Tibial artery (tissue), 4 donors: ENCODE results near the gene KIRREL3.

Source experiments
- DNase-seq, 2 donors: peaks; one replicate each; pipeline ENCODE4 v3.0.0-alpha.2; 2019
- H3K27ac ChIP-seq, 2 donors: fragments of 200-600 bp; sonication (generic) in 1 of 2; 1 replicate in 1 of 2; 2 replicates in 1 of 2; pipeline ENCODE4 v1.5.1; 2018 to 2019; ENCODE audit warnings: mild to moderate bottlenecking in 1 of 2
- H3K27me3 ChIP-seq, 2 donors: fragments of 200-600 bp; sonication (generic) in 1 of 2; one replicate each; pipeline versions ENCODE4 v1.5.1 to v1.6.0; 2016 to 2019
- H3K36me3 ChIP-seq, 3 donors: fragments of 200-600 bp; sonication (generic) in 2 of 3; one replicate each; pipeline ENCODE4 v1.5.1; 2016 to 2019; ENCODE audit warnings: mild to moderate bottlenecking in 2 of 3
- H3K4me1 ChIP-seq, 4 donors: fragments of 200-600 bp; sonication (generic) in 2 of 4; 1 replicate in 3 of 4; 2 replicates in 1 of 4; pipeline ENCODE4 v1.5.1; 2016 to 2019
- H3K4me3 ChIP-seq, 2 donors: fragments of 200-600 bp; sonication (generic) in 1 of 2; 1 replicate in 1 of 2; 2 replicates in 1 of 2; pipeline ENCODE4 v1.5.1; 2018 to 2019; ENCODE audit warnings: mild to moderate bottlenecking in 2 of 2
- H3K9me3 ChIP-seq, 3 donors: fragments of 200-600 bp; sonication (generic) in 1 of 3; one replicate each; pipeline ENCODE4 v1.5.1; 2016 to 2019
- CTCF ChIP-seq, 2 experiments: fragments of 200-600 bp in 1 of 2; fragments of 450-650 bp in 1 of 2; IDR thresholded peaks; one replicate each; pipeline ENCODE4 v1.5.1; 2017 to 2019; ENCODE audit warnings: antibody characterized with exemption in 2 of 2, mild to moderate bottlenecking in 1 of 2, moderate library complexity in 1 of 2
- intact Hi-C: fragments of 100-400 bp; cut with DNase I; formaldehyde crosslinking; loops from one replicate; pipeline ENCODE4 v1.15.0; 2023; ENCODE audit warnings: low total_unique reads

KIRREL3 gene

GRCh38 chr11:126635511-126635910 is 365.1 kb downstream of the KIRREL3 start:
- intact Hi-C loops, result no loop called here
- no peak for DNase-seq
- Histone ChIP-seq H3K36me3 (no peaks in the 10 kb centered on the region), H3K27me3 (peaks cover 0 to 6% of the 10 kb centered on the region in 2 donors), H3K9me3 (no peaks in the 10 kb centered on the region), H3K27ac (no peak overlapping the region), H3K4me3 (no peak overlapping the region), H3K4me1 (no peaks in the 10 kb centered on the region)
- TF ChIP-seq CTCF (IDR thresholded peaks at IDR 0.05), result no peak

DNA sequence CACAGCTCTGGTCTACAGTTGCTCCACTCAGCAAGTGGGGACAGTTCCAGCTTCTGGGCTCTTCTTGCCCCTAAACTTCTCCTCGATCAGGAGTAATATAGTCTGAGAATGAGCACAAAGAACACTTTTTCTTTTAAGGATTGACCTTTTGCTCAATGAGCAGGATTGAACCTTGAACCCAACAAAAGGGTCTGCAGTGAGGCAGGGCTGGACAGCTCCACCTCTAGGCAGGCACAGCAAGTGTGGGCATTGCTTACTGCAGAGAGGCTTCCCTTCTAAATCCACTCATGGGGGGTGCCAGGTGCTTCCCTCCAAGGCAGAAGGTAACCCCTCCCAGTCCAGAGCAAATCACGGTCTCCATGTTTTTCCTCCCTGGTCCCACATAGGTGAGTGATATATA is 365.6 kb downstream of the KIRREL3 start:
- intact Hi-C loops, result no loop called here
- H3K27ac ChIP-seq, result no peak overlapping the region
- no peak for DNase-seq
- H3K9me3 ChIP-seq, result no peaks in the 10 kb centered on the region
- no peaks in the 10 kb centered on the region for H3K4me1 ChIP-seq
- H3K36me3 ChIP-seq, result no peaks in the 10 kb centered on the region
- H3K4me3 ChIP-seq, result no peak overlapping the region
- H3K27me3 ChIP-seq, result peaks cover 0 to 6% of the 10 kb centered on the region in 2 donors
- no peak for TF ChIP-seq CTCF (IDR thresholded peaks at IDR 0.05)

- DNase-seq, result no peak
- Histone ChIP-seq H3K9me3 (no peaks in the 10 kb centered on the region), H3K4me1 (no peaks in the 10 kb centered on the region), H3K4me3 (no peak overlapping the region), H3K27ac (no peak overlapping the region), H3K36me3 (no peaks in the 10 kb centered on the region), H3K27me3 (peaks cover 0 to 6% of the 10 kb centered on the region in 2 donors)
- intact Hi-C loops, result no loop called here
- TF ChIP-seq CTCF (IDR thresholded peaks at IDR 0.05), result no peak
Observed at GRCh38 chr11:126633330-126633729, 367.2 kb downstream of the KIRREL3 start.

GRCh38 chr11:126630893-126631798 is 369.4 kb downstream of the KIRREL3 start:
- intact Hi-C loops, result no loop called here
- no peaks in the 10 kb centered on the region for H3K4me1 ChIP-seq

GRCh38 chr11:126630488-126630887 is 370.1 kb downstream of the KIRREL3 start:
- DNase-seq, result no peak
- no peak overlapping the region for H3K4me3 ChIP-seq
- H3K4me1 ChIP-seq, result no peaks in the 10 kb centered on the region
- intact Hi-C loops, result no loop called here
- peaks cover 0 to 2% of the 10 kb centered on the region in 2 donors for H3K27me3 ChIP-seq
- H3K36me3 ChIP-seq, result no peaks in the 10 kb centered on the region
- TF ChIP-seq CTCF (IDR thresholded peaks at IDR 0.05), result no peak
- no peak overlapping the region for H3K27ac ChIP-seq
- no peaks in the 10 kb centered on the region for H3K9me3 ChIP-seq

More at GRCh38 chr11:126630893-126631798, 369.4 kb downstream of the KIRREL3 start:
- H3K4me3 ChIP-seq, result no peak overlapping the region
- TF ChIP-seq CTCF (IDR thresholded peaks at IDR 0.05), result no peak
- H3K36me3 ChIP-seq, result no peaks in the 10 kb centered on the region
- H3K27ac ChIP-seq, result no peak overlapping the region
- no peak for DNase-seq
- peaks cover 0 to 6% of the 10 kb centered on the region in 2 donors for H3K27me3 ChIP-seq
- no peaks in the 10 kb centered on the region for H3K9me3 ChIP-seq
